ENCODE measurements around the gene KCTD8.

KCTD8 gene

GRCh38 chr4:44487341-44487740, 38.7 kb upstream of the KCTD8 start:
- Histone ChIP-seq H3K27me3 (replicated peaks; ENCODE audit: insufficient read depth, low read length) (no peaks in the 10 kb centered on the region), H3F3A (ENCODE audit: insufficient read depth, low read length) (no peaks in the 10 kb centered on the region), H3K9me2 (replicated peaks; ENCODE audit: insufficient read depth, low read length) (no peaks in the 10 kb centered on the region), H2AFZ (ENCODE audit: low read length) (no peak overlapping the region), H3K9me3 (replicated peaks; ENCODE audit: insufficient read depth, low read length) (no peaks in the 10 kb centered on the region), H3K4me2 (ENCODE audit: low read depth, low read length) (no peak overlapping the region), H3K79me2 (ENCODE audit: low read length) (no peaks in the 10 kb centered on the region), H4K20me1 (ENCODE audit: insufficient read depth, low read length) (no peaks in the 10 kb centered on the region), H3K27ac (ENCODE audit: low read length) (no peak overlapping the region), H3K9ac (ENCODE audit: low read length) (no peak overlapping the region), H3K4me1 (ENCODE audit: low read length) (no peaks in the 10 kb centered on the region), H3K4me3 (ENCODE audit: low read length) (no peak overlapping the region), H3K36me3 (replicated peaks; ENCODE audit: insufficient read depth, low read length) (no peaks in the 10 kb centered on the region)
- DNase-seq = no peak
- TF ChIP-seq EZH2 (optimal IDR thresholded peaks at IDR 0.05; ENCODE audit: low read depth, low read length) = no peak
- no peak for TF ChIP-seq EZH2phosphoT487 (IDR thresholded peaks at IDR 0.05; ENCODE audit: low read length)
- TF ChIP-seq CTCF (IDR thresholded peaks at IDR 0.05; ENCODE audit: low read length) = no peak

- no peak for TF ChIP-seq EZH2phosphoT487 (IDR thresholded peaks at IDR 0.05; ENCODE audit: low read length)
- TF ChIP-seq CTCF (IDR thresholded peaks at IDR 0.05; ENCODE audit: low read length) = no peak
- no peak for TF ChIP-seq EZH2 (optimal IDR thresholded peaks at IDR 0.05; ENCODE audit: low read depth, low read length)
Observed at GRCh38 chr4:44479731-44480130, 31.1 kb upstream of the KCTD8 start.

GRCh38 chr4:44462259-44462658, 13.7 kb upstream of the KCTD8 start:
- H3K36me3 ChIP-seq (replicated peaks; ENCODE audit: insufficient read depth, low read length) = no peaks in the 10 kb centered on the region
- no peak overlapping the region for H2AFZ ChIP-seq (ENCODE audit: low read length)
- H3K27me3 ChIP-seq (replicated peaks; ENCODE audit: insufficient read depth, low read length) = no peaks in the 10 kb centered on the region
- H3K4me1 ChIP-seq (ENCODE audit: low read length) = no peaks in the 10 kb centered on the region
- no peak for TF ChIP-seq EZH2phosphoT487 (IDR thresholded peaks at IDR 0.05; ENCODE audit: low read length)
- no peak for TF ChIP-seq CTCF (IDR thresholded peaks at IDR 0.05; ENCODE audit: low read length)
- TF ChIP-seq EZH2 (optimal IDR thresholded peaks at IDR 0.05; ENCODE audit: low read depth, low read length) = no peak
- H3K9me3 ChIP-seq (replicated peaks; ENCODE audit: insufficient read depth, low read length) = no peaks in the 10 kb centered on the region
- H3K4me3 ChIP-seq (ENCODE audit: low read length) = no peak overlapping the region
- no peak for DNase-seq
- H3F3A ChIP-seq (ENCODE audit: insufficient read depth, low read length) = no peaks in the 10 kb centered on the region
- no peaks in the 10 kb centered on the region for H4K20me1 ChIP-seq (ENCODE audit: insufficient read depth, low read length)
- no peaks in the 10 kb centered on the region for H3K9me2 ChIP-seq (replicated peaks; ENCODE audit: insufficient read depth, low read length)
- H3K4me2 ChIP-seq (ENCODE audit: low read depth, low read length) = no peak overlapping the region
- no peaks in the 10 kb centered on the region for H3K79me2 ChIP-seq (ENCODE audit: low read length)
- H3K27ac ChIP-seq (ENCODE audit: low read length) = no peak overlapping the region
- H3K9ac ChIP-seq (ENCODE audit: low read length) = no peak overlapping the region

More at GRCh38 chr4:44479731-44480130, 31.1 kb upstream of the KCTD8 start:
- Histone ChIP-seq H3K9me3 (replicated peaks; ENCODE audit: insufficient read depth, low read length) (no peaks in the 10 kb centered on the region), H3K4me1 (ENCODE audit: low read length) (no peaks in the 10 kb centered on the region), H3K4me3 (ENCODE audit: low read length) (no peak overlapping the region), H2AFZ (ENCODE audit: low read length) (no peak overlapping the region), H3K79me2 (ENCODE audit: low read length) (no peaks in the 10 kb centered on the region), H4K20me1 (ENCODE audit: insufficient read depth, low read length) (no peaks in the 10 kb centered on the region), H3K27me3 (replicated peaks; ENCODE audit: insufficient read depth, low read length) (no peaks in the 10 kb centered on the region), H3F3A (ENCODE audit: insufficient read depth, low read length) (no peaks in the 10 kb centered on the region), H3K9ac (ENCODE audit: low read length) (no peak overlapping the region), H3K4me2 (ENCODE audit: low read depth, low read length) (no peak overlapping the region), H3K27ac (ENCODE audit: low read length) (no peak overlapping the region), H3K9me2 (replicated peaks; ENCODE audit: insufficient read depth, low read length) (no peaks in the 10 kb centered on the region), H3K36me3 (replicated peaks; ENCODE audit: insufficient read depth, low read length) (no peaks in the 10 kb centered on the region)
- DNase-seq = no peak

All from MM.1S (cell line).